Stimulated activated CD4-positive, alpha-beta T cell treated with anti-CD3 and anti-CD28 coated beads, Interleukin-4, amount 100 ng/mL, for 1 hour (primary cell): ENCODE data around the gene ARPP19.
"Not testable (repeated sequence)": the region's sequence is repeated elsewhere in the genome, so short reads cannot be mapped to it uniquely, and the experiment has no call there.

ENCODE experiments used
- DNase-seq: peaks from one replicate; pipeline ENCODE4 v3.0.0-alpha.2; 2020

The ARPP19 gene

GRCh38 chr15:52546031-52546751 is 22.6 kb downstream of the ARPP19 start:
- no peak for DNase-seq

GRCh38 chr15:52540374-52541012 is 28.3 kb downstream of the ARPP19 start:
- no peak for DNase-seq

GRCh38 chr15:52537459-52537858 is 31.4 kb downstream of the ARPP19 start:
- no peak for DNase-seq

GRCh38 chr15:52532427-52532826 is 36.4 kb downstream of the ARPP19 start:
- no peak for DNase-seq

GRCh38 chr15:52529940-52530339 is 38.9 kb downstream of the ARPP19 start:
- no peak for DNase-seq

- peak; percentile 11 for DNase-seq
Observed at GRCh38 chr15:52529341-52529924, 39.4 kb downstream of the ARPP19 start.

- DNase-seq = peak; percentile 81
Observed at GRCh38 chr15:52528564-52529340, 40.1 kb downstream of the ARPP19 start, which contains the start of gene MYO5A. TSS of gene MYO5A (minus strand) at chr15:52528880. CDS start at chr15:52528806, 74 bp downstream.

GRCh38 chr15:52527911-52528563 is 40.8 kb downstream of the ARPP19 start:
- peak; percentile 44 for DNase-seq

- DNase-seq = no peak
Observed at GRCh38 chr15:52527196-52527910, 41.5 kb downstream of the ARPP19 start.

- no peak for DNase-seq
Observed at GRCh38 chr15:52524223-52525136, 44.4 kb downstream of the ARPP19 start.

- DNase-seq = no peak
Observed at GRCh38 chr15:52523647-52524046, 45.2 kb downstream of the ARPP19 start.

- no peak for DNase-seq
Observed at GRCh38 chr15:52523192-52523591, 45.6 kb downstream of the ARPP19 start.

GRCh38 chr15:52521682-52522081 is 47.1 kb downstream of the ARPP19 start:
- DNase-seq = no peak

GRCh38 chr15:52520421-52520820 is 48.4 kb downstream of the ARPP19 start:
- no peak for DNase-seq

GRCh38 chr15:52518487-52519371 is 50.1 kb downstream of the ARPP19 start:
- no peak for DNase-seq

- DNase-seq = no peak
Observed at GRCh38 chr15:52517014-52517413, 51.8 kb downstream of the ARPP19 start.

- DNase-seq = no peak
Observed at GRCh38 chr15:52515343-52515742, 53.5 kb downstream of the ARPP19 start.

GRCh38 chr15:52514482-52514881 is 54.3 kb downstream of the ARPP19 start:
- no peak for DNase-seq

GRCh38 chr15:52512869-52513268 is 56.0 kb downstream of the ARPP19 start:
- DNase-seq = not testable (repeated sequence)

- DNase-seq = no peak
Observed at GRCh38 chr15:52511084-52511483, 57.7 kb downstream of the ARPP19 start.
